Lower lobe of right lung (tissue), 2 donors: ENCODE measurements around the gene FRMD4A. TPM values are rescaled to one million over a fixed set of nuclear protein-coding genes. Genes with fewer than 3 reads are reported as not detected.
A peak's percentile ranks its signal among the peaks of the same experiment; 100 is the strongest.

Experiments used
- ATAC-seq, 2 donors: fragments of 200-7000 bp; cut with Tn5 transposase; one replicate each; pipeline ENCODE4 v1.9.1; 2020 to 2022; ENCODE audit warnings: mild to moderate bottlenecking in 2 of 2, moderate library complexity in 2 of 2
- DNase-seq: peaks from one replicate; pipeline ENCODE4 v3.0.0-alpha.2; 2020
- H3K27ac ChIP-seq: fragments of 200-600 bp; one replicate; pipeline ENCODE4 v1.8.0; 2022
- H3K27me3 ChIP-seq: fragments of 200-600 bp; one replicate; pipeline ENCODE4 v1.8.0; 2022; ENCODE audit warnings: low read depth
- H3K36me3 ChIP-seq: fragments of 200-600 bp; one replicate; pipeline ENCODE4 v1.8.0; 2022; ENCODE audit warnings: mild to moderate bottlenecking
- H3K4me1 ChIP-seq: fragments of 200-600 bp; one replicate; pipeline ENCODE4 v1.8.0; 2022
- H3K4me3 ChIP-seq: fragments of 200-600 bp; one replicate; pipeline ENCODE4 v1.8.0; 2022; ENCODE audit warnings: mild to moderate bottlenecking
- H3K9me3 ChIP-seq: fragments of 200-600 bp; one replicate; pipeline ENCODE4 v1.8.0; 2022
- CTCF ChIP-seq: fragments of 200-600 bp; IDR thresholded peaks from one replicate; pipeline ENCODE4 v1.8.0; 2022; ENCODE audit warnings: antibody characterized with exemption, mild to moderate bottlenecking
- intact Hi-C: fragments of 100-400 bp; cut with DNase I; formaldehyde crosslinking; loops from one replicate; pipeline ENCODE4 v1.11.0; 2022
- total RNA-seq: library from RNA; stranded (reverse); fragmentation: NEBNext Ultra II Directional; extraction: Animal tissue kit (Norgen Biotek cat#: 25700); gene quantifications from one replicate; pipeline ENCODE4 v1.2.1, GENCODE V29; 2021
- donor health status: DM: no; HTN: yes; CAD: no; lungs with severe emphysema.

Gene FRMD4A
- total RNA-seq, 1 donor from 2014 or later: 64.8 TPM

GRCh38 chr10:14340051-14340744, 9.5 kb upstream of the FRMD4A start:
- intact Hi-C loops: no loop called here
- no peaks in the 10 kb centered on the region for H3K9me3 ChIP-seq
- no peak for DNase-seq
- H3K36me3 ChIP-seq: no peaks in the 10 kb centered on the region
- ATAC-seq: peak in 1 of 2 donors; percentile 35
- H3K4me1 ChIP-seq: no peaks in the 10 kb centered on the region
- no peak for TF ChIP-seq CTCF
- H3K27ac ChIP-seq: no peak overlapping the region
- no peak overlapping the region for H3K4me3 ChIP-seq
- H3K27me3 ChIP-seq: no peaks in the 10 kb centered on the region

GRCh38 chr10:14336736-14337135, 6.0 kb upstream of the FRMD4A start:
- no peaks in the 10 kb centered on the region for H3K36me3 ChIP-seq
- H3K4me1 ChIP-seq: no peaks in the 10 kb centered on the region
- peaks cover 8% of the 10 kb centered on the region for H3K27me3 ChIP-seq
- H3K27ac ChIP-seq: no peak overlapping the region
- intact Hi-C loops: no loop called here
- no peak for TF ChIP-seq CTCF
- DNase-seq: no peak
- H3K9me3 ChIP-seq: no peaks in the 10 kb centered on the region
- no peak for ATAC-seq
- no peak overlapping the region for H3K4me3 ChIP-seq

- TF ChIP-seq CTCF: no peak
- Histone ChIP-seq H3K27me3 (peaks cover 12% of the 10 kb centered on the region), H3K9me3 (no peaks in the 10 kb centered on the region), H3K4me3 (no peak overlapping the region), H3K36me3 (no peaks in the 10 kb centered on the region), H3K27ac (no peak overlapping the region), H3K4me1 (no peaks in the 10 kb centered on the region)
- no peak for DNase-seq
- intact Hi-C loops: no loop called here
- no peak for ATAC-seq
Observed at GRCh38 chr10:14334771-14335170, 4.0 kb upstream of the FRMD4A start.

- intact Hi-C loops: no loop called here
- no peaks in the 10 kb centered on the region for H3K36me3 ChIP-seq
Observed at GRCh38 chr10:14333606-14334005, 2.9 kb upstream of the FRMD4A start.

GRCh38 chr10:14332903-14333302, 2.2 kb upstream of the FRMD4A start:
- Histone ChIP-seq H3K36me3 (no peaks in the 10 kb centered on the region), H3K27ac (no peak overlapping the region), H3K4me3 (no peak overlapping the region), H3K27me3 (peaks cover 23% of the 10 kb centered on the region), H3K4me1 (no peaks in the 10 kb centered on the region), H3K9me3 (no peaks in the 10 kb centered on the region)
- intact Hi-C loops: no loop called here
- ATAC-seq: no peak
- DNase-seq: no peak
- TF ChIP-seq CTCF: no peak

More at GRCh38 chr10:14333606-14334005, 2.9 kb upstream of the FRMD4A start:
- ATAC-seq (no peak), DNase-seq (no peak)
- Histone ChIP-seq H3K4me1 (no peaks in the 10 kb centered on the region), H3K27me3 (peaks cover 22% of the 10 kb centered on the region), H3K4me3 (no peak overlapping the region), H3K9me3 (no peaks in the 10 kb centered on the region), H3K27ac (no peak overlapping the region)
- TF ChIP-seq CTCF: no peak
